Limb (tissue), 2 donors: ENCODE measurements around the gene TANC1.

ENCODE experiments used
- DNase-seq, 2 donors: peaks; one replicate each; pipeline ENCODE4 v3.0.0-alpha.2; 2016; ENCODE audit errors: extremely low spot score in 2 of 2

The TANC1 gene

GRCh38 chr2:159193791-159194190 is 225.4 kb downstream of the TANC1 start:
- no peak for DNase-seq

- no peak for DNase-seq
Measured at GRCh38 chr2:159194241-159194640, 225.8 kb downstream of the TANC1 start.

DNA sequence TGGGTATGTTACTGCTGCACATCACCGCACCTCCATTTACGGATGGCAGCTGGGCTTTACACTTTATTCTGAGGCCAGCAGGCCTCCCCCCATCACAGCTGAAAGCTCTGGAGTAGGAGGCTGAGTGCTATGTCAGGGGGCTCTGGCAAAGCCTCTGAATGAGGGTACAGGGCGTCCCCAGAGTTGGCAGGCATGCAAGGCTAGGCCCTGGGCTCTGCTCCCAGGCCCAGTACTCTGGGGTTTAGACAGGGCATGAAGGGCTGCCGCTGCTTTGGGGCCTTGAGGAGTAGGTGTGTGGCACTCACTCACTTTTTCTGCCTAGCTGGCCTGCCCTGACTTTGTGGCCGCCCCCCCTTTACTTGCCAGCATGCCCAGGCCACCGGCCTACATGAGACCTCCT is 227.3 kb downstream of the TANC1 start:
- no peak for DNase-seq

DNA sequence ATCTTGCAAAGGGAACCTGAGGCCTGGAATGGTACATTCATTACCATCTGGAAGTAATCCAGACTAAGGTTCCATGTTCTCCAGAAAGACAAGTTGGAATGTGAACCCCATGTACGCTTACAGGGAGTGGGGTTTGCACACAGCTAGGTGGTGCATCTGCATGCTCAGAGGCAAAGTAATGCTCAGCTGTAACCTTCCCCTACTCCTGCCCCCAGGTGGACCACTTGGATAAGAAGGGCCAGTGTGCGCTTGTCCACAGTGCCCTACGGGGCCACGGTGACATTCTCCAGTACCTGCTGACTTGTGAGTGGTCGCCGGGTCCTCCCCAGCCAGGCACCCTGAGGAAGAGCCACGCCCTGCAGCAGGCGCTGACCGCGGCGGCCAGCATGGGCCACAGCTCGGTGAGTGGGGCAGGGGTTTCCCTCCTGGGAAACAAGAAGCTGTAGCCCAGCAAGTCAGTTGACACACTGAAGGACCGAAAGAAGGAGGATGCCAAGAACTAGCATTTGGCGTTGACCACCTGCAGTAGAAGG is 228.0 kb downstream of the TANC1 start:
- DNase-seq: no peak

GRCh38 chr2:159199236-159199635 is 230.8 kb downstream of the TANC1 start:
- DNase-seq: no peak

- peak in 1 of 2 donors; percentile 21 for DNase-seq
Measured at GRCh38 chr2:159199761-159200465, 231.5 kb downstream of the TANC1 start.

DNA sequence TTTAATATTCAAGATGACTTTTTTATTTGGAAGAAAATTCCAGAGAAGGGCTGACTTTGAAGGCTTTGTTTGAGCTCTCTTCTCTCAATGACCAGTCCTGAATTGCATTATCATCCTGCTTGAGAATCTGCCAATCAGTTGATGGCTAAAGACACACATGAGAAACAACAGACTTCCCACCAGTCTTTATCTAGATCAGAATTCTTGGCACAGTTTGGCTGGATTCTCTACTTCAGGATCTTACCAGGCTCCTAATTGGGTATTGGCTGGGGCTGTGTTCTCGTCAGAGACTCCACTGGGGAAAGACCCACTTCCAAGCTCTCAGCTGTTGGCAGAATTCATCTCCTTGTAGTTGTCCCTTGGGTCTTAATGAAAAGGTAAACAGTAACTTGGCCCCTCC is 232.1 kb downstream of the TANC1 start:
- no peak for DNase-seq

DNA sequence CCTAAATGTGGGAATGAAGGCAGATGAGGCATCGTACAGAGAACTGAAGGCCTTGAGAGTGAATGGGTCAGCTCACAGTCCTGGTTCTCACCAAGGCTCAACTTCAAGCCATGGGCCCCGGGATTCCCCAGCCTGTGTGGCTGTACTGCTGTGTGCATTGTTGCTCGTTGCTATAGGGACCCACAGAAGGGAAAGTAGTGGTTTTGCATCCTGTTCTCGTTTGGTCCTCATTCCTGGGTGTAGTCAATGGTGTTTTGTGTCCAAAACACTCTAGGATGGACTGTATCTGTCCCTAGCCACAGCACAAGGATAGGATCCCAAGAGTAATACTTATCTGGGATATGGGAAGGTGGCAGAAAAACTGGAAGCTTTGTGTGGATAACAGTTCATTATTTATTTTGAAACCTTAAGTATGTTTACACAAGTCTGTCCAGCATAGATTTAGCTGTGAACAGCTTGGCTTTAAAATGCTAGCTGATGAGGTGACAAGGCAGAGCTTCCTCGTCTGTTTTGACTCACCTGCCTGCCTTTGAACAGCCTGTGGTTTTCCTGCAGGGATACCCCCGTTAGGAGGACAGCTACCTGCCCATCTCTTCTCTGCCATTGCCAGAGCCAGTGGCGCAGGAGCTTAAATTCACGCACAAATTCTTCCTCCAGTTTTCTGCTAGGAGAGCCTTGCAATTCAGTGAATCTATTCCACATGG is 233.1 kb downstream of the TANC1 start:
- DNase-seq: no peak

- DNase-seq: peak in 1 of 2 donors; percentile 72
Measured at GRCh38 chr2:159202568-159203071, 234.2 kb downstream of the TANC1 start.

DNA sequence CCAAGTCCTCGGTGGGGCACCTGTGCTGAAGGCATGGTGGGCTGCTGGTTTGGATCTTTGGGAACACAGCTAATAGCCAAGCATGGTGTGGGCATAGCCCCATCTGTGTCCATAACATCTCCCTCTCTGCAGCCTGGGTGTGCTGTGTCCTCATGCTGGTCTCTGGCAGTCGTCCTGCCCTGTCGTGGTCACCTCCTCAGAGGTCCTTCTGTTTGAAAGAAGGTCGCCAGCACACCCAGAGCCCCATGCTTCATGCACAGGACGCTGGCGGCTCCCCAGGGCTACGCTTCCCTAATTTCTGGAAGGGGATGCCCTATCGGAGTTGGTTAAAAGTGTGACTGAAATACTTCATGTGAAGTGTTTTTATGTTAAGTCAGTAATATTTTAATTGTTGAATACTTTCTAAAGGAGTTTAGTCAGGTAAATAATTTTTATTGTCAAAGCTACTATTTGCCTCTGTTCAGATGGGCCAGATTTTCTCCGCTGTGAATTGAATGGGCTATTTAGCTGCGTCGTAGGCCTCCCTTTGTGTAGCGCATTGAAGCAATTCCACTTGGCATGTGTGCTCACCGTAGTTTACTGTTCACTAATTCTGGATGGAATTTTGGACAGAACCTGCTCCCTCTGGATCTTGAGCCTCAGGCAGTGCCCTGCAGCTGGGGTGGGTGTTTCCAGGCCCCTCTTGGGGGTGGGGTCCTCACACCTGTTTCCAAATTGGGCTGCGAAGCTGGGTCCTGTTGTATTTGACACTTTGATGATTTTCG is 236.1 kb downstream of the TANC1 start:
- DNase-seq: no peak

DNA sequence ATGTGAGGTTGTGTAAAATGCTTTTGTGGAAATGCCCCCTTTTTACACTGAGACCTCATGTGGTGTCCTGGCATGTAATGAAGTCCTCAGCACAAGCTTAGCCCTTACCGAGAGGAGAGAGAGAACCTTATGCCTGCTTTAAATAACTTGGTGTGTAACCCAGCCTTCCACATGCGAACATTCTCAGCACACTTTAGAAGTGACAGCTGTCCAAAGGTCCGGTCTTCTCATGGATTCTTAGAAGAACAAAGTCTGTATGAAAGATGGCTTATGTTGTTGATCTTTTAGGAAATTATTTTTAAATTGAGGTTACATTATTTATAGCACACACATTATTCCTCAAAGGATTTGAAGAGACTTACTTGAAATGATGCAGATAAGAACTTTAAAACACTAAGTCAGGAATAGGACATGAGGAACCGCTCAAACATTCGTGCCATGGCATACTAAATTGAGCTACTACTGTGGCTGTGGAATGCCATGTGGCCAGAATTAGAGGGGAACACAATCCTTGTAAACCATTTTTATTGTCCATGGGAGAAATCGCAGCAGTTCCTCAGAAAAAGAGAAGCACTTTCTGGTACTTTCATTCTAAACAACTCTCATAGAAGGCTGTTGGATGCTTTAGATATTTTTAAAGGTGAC is 238.4 kb downstream of the TANC1 start:
- peak in 1 of 2 donors; percentile 37 for DNase-seq

DNA sequence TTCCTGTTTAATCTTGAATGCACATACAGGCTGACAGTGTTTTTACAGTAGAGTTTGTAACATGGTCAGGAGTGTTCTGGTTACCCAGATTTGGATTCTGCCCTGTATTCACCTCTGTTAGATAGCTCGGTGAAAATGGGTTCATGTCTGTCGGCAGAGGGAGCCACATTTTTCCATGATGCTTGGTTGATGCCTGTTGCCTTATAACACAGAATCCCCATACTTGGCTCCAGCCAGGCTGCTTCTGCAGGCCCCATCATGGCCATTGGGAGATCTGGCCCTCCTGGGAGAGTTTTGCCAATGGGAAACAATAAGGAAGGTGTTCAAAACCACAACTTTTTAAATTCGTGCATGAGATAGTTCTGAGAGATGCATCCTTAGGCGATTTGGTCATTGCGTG is 240.0 kb downstream of the TANC1 start:
- no peak for DNase-seq

DNA sequence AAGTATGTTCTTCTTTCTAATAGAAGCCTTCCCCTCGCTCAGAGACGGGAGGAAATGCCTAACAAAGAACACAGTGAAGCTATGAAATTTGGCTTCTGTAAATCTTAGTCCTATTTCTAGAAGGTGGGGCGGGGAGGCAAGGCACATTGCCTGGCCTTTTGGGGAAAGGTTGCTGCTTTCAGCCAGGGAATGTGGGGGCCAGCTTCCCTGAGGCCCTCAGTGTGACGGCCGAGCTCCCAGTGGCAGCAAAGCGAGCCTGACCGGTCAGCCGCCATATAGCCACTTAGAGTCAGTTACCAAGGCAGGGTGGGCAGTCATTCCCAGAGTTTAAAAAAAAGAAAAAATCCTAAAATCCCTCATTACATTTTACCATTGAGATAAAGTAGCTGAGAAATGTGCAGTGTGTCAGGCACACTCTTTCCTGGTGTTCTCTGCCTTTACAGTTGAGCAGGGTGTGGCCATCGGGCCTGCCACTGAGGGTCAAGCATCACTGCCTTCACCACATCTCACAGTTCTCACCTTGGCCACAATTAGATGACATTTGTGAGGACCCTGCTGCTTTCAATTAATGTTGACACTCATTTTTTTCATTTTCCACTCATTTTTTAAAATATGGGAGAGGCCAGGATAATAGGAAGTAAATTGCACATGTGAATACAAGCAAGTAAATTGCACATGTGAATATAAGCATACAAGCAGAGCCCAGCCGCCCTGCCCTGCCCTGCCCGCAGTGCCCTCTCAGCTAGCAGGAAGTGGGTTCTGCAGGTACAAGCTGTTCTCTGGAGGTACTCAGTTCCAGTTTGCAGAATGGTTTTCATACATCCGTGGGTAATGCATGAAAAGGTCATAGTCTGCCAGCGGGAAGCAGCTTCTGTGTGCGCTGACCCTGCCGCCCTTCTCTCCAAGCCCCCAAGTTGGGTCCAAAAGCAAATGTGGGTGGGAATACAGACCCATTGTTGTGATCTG is 241.2 kb downstream of the TANC1 start:
- no peak for DNase-seq

DNA sequence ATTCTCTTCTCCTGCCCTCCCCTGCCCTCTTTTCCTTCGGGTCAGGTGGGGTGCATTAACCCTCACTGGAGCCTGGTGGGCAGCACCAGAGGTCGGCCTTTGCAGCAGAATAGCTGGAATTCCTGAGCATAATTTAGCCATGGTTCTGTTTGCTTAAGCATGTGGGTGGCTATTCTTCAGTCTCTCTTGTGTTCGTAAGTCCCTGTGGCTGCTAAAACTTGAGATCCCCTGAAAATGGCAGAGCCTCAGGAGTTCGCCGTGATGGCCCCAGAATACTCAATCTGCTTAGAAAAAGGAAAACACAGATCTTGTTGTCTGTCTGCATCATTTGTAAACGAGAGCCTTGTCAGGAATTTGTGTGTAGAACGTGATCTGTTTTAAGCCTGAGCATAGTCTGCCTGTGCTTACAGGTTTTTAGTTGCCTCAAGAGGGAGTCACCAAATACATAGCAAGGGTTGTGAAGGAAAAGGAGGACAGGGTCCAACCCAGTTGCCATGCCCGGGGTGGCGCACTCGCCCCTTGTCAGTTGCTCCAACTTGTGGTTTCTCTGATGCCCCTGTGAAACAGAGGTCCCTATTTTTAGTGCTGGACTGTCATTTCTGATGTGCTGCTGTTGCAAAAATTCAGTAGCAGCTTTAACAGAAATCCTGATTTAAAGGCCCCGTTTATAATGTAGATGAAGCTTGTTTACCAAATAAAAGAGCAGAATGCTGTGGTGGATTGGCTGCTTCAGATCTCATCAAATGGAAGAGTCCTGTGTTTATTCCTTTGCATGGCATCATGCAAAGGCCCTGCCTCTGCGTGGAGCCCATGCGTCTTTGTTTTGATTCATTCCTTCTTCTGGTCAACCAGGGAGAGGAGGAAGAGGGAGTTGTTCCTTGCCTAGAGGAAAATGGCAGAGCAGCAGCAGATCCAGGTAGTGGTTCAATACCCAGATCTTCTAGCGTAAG is 243.3 kb downstream of the TANC1 start:
- no peak for DNase-seq

DNA sequence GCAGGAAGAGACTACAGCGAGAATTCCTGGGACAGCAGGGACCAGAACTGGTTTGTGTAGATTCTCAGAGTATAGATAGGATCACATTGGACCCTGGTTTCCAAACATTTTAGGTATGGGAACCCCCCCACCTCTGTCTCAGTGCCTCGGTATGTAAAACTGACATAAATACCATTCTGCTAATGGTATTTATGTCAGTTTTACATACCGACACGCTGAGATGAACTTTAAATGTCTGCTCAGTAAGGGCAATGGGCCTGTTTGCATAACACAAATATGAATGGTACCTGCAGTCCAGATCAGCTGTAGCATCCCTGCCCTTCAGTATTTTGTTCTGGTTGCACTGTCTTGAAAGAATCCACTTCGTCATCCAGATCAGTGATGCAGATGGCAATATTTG is 244.9 kb downstream of the TANC1 start:
- no peak for DNase-seq

DNA sequence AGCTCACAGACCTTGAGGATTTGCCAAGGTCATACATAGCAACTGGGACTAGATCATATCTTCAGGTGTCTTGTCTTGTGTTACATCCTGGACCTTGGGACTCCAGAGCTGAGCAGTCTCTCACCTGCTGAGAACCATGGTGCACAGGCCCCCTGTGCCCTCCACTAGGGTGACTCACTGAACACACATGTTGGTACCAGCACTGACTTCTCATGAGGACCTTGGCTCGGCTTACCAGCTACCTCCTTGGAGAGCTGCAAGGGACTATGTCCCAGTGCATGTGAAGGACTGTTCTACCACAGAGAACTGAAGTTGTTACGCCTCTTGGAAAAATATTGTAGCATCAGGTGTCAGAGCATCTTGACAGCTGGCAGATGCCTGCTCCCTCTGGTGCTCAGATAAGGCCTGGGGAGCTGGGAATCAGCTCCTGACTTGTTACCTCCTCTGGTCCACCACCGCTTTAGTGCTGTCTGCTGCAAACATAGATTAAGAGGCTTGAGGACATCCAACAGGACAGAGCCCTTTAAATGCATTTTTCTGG is 246.0 kb downstream of the TANC1 start:
- no peak for DNase-seq

- no peak for DNase-seq
Measured at GRCh38 chr2:159215116-159215515, 246.7 kb downstream of the TANC1 start.

DNA sequence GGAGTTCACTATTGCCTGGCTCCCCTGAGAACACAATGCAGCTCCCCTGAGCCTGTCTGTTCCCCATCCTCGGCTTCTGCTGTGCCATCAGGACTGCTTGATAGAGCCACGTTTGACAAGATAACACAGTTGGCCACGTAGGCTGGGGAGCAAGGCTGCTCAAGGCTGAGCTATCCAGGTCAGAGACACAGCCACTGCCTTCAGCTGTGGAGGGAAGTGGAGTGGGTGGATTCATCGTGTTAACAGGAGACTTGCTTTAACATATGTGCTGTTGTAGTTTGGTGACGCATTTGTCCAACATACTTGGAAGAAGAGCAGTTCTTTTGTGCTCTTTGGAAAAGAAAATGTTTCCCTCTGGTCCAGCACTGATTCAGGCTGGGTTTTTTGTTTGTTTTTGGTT is 249.2 kb downstream of the TANC1 start:
- DNase-seq: no peak

DNA sequence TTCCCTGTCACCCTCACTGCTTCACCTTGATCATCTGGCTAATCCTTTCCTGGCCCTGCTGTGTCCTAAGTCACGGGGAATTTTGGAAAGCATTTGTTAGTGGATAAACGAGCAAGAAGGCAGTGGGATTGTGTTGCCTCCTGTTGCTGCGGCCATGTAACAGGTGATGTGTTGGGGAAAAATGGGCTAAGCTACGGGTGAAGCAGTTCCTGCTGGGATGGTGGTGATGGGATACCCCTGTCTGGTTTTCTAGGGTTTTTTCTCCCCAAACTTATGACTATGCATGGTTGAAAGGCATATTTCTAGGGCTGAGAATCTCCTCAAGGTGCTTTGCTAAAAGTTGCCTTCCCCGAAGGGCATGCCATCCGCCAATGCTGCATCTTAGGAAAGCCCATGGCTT is 249.9 kb downstream of the TANC1 start:
- DNase-seq: no peak
